Stimulated activated CD4-positive, alpha-beta T cell treated with anti-CD3 and anti-CD28 coated beads, TNF-alpha, amount 100 ng/mL, for 24 hours (primary cell): ENCODE data around the gene PLA2G4B.

ENCODE experiments used
- DNase-seq, 3 experiments: peaks; one replicate each; pipeline ENCODE4 v3.0.0-alpha.2; 2020; ENCODE audit warnings: low read depth in 3 of 3

PLA2G4B gene, protein sequence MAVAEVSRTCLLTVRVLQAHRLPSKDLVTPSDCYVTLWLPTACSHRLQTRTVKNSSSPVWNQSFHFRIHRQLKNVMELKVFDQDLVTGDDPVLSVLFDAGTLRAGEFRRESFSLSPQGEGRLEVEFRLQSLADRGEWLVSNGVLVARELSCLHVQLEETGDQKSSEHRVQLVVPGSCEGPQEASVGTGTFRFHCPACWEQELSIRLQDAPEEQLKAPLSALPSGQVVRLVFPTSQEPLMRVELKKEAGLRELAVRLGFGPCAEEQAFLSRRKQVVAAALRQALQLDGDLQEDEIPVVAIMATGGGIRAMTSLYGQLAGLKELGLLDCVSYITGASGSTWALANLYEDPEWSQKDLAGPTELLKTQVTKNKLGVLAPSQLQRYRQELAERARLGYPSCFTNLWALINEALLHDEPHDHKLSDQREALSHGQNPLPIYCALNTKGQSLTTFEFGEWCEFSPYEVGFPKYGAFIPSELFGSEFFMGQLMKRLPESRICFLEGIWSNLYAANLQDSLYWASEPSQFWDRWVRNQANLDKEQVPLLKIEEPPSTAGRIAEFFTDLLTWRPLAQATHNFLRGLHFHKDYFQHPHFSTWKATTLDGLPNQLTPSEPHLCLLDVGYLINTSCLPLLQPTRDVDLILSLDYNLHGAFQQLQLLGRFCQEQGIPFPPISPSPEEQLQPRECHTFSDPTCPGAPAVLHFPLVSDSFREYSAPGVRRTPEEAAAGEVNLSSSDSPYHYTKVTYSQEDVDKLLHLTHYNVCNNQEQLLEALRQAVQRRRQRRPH

DNA sequence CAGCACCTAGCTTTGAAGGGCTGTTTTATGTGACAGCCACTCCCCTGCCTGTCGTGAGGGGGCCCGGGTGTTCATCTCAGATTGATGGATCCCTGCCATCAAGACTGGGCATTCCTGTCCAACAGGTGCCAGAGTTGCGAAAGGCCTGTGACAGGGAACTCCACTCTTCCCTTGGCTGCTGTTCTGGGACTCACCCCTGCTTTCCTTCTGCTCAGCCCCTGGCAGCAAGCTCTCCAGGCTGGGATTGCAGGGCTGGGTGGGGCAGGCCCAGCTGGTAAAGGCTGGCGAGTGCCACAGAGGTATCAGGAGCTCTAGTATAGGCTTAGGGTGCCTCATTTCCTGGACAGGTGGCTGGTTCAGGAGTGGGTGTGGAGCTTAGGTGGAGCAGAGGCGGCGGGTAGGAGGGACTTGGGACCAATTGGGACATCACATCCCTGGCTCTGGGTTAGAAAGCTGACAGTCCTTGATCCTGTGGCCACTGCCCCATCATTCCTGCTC is at the start of gene PLA2G4B:
Gene PLA2G4B, plus strand, starts transcription at position 448 of the 498 bp plus-strand sequence. CDS start 67 bp downstream, outside the sequence.
- no peak for DNase-seq

DNA sequence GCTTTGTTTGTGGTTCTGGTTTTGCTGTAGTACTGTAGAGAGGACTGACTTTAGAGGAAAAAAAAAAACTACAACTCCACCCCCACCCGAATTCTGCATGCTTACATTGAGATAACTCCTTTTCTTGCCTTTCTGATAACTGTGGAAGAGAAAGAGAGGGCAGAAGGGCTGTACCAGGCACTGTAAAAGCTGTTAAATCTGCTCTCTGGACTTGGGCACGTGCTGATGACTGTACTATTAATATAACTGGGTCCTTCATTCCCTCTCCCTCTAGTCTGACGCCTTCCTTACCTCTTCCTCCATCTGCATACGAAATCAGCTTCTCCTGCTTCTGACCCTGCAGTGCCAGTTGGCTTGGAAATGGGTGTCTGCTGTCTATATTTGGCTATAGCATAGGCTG is 49.4 kb upstream of the PLA2G4B start:
- no peak for DNase-seq

DNA sequence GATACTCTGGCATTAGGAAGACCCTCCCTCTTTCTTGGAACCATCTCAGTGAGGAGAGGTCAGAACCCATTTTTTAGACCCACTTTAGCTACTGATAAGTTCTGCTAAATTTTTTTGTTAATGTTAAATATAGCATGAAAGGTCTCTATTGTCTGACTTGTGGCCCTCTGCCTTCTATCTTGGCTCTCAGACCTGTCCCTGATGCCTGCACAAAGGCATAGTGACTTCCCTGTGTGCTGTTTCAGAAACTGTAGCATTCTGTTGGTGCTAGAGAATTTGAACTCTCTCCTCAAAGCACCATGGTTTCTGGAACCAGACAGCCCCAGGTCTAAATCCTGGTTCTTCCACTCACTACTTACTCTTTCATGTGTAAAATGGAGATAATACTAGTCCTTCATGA is 49.0 kb upstream of the PLA2G4B start:
- DNase-seq, result no peak

DNA sequence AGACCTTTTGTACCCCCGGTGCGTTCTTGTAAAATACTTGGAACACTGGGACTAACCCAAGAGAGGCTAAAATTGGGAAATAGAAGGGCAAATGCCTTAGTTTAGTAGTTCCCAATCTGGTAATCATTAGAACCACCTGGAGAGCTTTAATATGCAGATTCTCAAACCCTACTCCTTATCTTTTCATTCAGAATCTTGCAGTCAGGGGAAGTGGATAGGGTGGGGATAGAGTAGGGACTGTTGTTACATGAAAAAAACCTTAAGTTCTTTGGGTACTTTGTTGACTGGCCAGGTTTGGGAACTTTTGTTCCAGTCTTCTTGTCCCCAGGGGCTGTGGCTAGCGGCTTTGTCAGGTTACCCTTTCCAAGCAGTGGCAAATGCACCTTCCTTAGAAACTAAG is 48.5 kb upstream of the PLA2G4B start:
- DNase-seq, result no peak

DNA sequence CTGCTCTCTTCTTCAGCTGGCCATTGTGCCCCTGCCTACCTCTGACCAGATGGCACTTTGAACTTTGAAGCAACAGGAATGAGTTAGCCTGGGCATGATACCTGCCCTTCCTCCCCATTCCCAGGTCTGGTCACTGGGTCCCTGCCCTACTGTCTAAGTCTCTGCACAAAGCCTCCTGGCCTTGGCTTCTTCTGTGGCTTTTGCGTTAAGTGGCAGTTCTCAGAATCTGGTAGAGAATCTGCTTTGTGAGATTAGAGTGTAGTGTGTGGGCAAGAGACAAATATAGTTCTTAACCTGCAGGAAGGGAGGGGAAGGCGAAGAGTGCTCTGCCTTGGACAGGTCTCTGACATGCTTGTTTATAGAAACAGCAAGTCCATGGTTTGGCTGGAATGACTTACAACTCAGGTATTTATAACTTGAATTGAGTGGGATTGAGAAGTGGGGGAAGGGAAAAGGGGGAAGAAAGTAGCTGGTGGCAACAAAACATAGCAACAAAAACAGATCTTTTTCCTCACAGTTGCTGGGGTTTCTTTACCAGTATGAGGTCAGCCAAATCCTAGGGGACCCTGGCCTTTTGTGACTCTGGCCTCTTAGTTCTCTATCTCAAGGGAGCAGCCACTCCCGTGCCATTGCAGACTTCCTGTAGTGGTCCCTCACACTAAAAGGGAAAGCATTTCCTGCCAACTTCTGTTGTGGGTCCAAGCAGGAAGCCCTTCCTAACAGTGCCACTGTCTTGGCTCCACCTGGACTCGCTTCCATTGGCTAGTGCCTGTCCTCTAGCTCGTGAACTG is 47.7 kb upstream of the PLA2G4B start:
- no peak for DNase-seq

DNA sequence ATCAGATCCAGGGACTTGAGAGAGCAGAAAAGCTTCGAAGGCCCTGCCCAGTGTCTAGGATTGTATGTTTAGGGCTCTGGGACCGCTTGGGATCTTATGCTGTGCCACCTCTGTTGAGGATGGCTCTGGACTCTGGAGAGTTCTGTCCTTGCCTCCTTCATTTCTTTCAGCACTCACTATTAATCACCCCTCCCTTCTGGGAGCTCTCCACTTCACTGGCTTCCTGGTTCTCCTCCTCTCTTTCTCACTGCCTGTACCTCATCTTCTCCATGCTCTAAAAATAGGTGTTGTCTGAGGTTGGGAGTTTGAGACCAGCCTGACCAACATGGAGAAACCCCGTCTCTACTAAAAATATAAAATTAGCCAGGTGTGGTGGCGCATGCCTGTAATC is 47.1 kb upstream of the PLA2G4B start:
- no peak for DNase-seq

DNA sequence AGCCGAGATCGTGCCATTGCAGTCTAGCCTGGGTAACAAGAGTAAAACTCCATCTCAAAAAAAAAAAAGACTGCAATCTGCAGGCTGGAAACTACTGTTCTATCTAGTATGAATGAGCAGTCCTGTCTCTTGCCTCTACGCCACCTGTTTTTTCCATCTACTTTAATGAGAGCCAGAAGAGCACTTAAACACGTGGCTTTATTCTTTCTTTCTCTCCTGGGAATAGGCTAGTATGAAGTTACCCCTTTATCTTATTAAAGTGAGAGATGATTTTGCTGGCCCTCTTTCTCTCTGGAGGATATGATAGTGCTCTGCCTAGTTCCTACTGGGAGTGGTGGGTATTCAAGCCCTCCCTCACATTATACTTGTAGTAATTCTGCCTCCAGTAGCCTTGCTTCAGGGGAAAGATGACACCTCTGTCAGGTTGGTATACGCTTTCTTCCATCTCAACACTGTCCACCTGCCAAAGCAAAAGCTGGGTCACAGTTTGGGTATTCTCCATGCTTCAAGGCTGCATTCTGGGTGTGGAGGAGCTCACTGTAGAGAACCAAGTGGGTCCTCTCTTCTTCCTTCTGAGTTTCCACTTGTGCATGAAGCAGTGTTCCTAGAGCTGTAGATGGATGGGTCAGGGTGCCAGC is 46.5 kb upstream of the PLA2G4B start:
- no peak for DNase-seq

DNA sequence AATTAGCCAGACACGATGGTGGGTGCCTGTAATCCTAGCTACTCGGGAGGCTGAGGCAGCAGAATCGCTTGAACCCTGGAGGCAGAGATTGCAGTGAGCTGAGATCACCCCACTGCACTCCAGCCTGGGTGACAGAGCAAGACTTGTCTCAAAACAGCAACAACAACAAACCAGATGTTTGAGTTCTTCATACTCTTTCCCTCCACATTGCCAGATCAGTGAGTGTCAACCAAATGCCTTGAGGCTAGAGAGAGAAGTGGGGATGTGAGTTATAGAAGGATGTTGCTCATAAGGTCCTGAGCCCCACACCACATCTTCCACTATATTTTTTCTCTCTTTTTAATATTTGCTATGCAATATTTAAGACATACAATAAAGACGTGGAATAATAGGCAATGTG is 44.6 kb upstream of the PLA2G4B start:
- DNase-seq, result no peak

DNA sequence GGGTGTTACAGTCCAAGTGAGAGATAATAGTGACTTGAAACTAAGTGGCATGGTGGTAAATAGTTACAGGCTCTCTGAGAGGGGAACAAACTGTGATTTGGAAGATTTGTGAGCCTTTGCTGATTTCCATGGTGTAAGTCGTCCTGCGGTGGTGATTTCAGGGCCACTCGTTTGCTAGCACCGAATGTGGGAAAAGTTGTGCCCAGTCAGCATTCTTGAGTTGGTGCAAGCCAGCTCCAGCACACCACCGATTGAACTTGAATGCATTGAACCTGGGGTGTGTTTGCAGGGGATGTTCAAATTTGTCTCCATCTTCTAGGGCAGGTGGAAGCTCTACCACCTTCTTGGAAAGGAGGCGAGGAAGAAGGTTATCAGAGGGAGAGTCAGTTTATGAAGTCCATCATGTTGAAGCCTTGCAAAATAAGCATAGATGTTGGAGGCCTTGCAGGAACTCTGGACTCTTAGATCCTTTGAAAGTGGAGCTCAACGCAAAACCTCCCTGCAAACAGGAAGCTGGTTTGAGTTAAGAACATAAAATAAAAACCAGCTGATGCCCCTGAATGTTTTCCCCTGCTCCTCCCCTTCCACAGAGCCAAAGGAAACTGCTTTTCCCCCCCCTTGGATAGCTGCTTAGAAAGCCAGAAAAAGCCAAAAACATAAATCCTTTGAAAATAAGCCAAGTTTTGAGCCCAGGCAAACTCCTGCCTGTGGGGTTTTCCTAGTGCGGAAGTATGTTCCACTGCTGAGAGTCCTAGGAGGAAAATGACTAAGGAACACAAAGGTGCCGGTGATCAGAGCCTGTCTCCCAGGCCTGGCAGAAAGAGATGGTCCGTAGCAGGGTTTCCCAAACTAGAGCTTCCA is 42.4 kb upstream of the PLA2G4B start:
- no peak for DNase-seq

DNA sequence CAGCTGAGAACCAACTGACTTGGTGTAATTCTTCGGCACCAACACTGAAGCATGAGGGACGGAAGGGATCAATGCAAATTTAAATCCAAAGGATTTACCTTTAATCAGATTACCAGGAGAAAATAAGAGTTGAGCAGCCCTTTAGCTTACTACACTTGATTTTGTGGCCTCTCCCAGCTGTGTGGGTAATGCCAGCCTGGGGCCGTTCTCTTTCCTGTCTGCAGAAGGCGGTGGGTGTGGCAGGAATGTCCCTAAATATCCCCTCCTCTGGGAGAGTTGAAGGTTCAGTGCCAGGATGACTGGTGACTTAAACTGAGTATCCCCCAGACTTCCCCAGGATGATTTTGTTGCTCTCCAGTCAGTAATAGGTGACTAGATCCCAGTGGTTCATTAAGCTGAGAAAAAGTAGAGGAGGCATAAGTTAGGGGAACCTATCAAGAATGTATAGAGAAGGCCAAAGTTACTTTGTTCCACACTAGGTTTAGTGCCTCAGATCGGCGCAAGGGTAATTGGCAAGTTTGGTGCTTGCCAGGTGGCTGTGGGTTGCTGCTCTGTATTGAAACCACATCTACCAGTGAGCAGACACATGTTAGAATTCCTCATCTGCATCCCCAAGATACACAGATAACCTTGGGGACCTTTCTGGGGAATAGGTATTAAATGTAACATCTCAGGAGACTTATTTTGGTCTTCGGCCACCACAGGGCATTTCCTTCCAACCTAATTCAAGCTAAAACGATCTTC is 41.3 kb upstream of the PLA2G4B start:
- no peak for DNase-seq

DNA sequence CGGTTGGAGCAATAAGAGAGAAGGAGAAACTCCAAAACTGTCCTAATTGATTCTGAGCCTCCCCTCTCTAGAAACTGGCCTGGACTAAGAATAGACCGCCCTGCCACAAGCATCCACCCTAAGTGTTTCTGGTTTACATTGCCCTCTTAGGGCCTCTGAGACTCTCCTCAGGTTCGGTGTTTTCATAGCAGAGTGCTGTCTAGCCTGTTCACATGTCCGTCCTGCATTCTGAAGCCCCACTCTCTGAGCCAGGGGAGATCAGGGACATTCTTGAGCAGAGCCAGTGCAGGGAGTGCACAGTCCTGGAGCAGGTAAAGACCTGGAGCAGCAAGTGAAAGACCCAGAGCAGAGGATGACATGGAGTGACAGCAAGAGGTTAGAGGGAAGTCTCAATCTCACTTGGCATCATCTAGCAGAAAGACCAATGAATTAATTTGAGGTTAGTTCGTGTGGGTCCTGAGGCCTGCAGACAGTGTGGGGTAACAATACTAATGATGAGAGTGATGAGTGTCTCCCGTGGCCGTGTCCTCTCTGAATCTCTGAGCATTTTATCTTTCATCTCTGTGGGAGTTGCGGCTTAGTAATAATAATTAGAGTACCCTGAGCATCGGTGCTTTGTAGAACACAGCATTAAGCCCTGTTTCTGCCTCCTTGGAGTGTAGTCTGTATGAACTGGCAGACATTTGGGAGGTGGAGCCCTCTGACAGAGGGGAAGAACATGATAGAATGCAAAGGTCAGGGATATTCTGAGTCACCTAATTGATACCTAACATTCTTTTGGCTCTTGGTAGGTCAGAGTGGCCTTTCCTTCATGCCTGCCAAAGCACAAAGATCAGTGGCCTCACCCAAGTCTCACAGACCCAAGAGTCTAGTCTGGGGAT is 39.8 kb upstream of the PLA2G4B start:
- no peak for DNase-seq

DNA sequence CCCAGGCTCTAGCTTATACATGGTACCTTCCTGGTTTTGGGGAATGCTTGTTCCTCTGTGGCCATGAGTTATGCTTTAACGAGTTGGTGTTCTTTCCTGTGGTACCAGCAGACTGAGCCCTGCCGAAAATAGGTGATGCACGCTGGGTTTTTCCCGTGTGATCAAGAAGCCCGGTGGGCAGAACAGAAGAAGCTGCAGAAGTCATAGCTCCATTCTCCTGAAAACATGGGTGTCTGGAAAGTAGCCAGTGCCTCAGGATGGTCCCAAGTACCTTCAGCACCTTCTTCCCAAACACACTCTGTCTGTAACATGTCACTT is 39.2 kb upstream of the PLA2G4B start:
- DNase-seq, result no peak

DNA sequence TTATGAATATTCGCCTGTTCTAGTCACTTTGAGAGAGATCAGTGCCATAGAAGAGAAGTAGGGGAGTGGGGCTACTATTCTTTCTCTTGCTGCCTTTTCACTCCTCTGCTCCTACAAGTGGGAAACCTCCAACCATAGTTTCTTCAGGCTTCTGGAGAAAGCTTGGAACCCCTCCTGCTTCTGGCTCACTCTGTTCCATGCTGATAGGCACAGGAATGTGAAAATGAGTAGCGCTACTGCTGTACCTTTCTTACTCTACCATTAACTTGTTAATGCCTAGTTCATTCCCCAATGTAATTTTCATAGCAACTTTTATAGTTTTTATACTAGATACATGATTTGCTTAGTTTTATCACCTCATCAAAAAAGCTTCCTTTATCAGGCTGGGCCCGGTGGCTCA is 37.5 kb upstream of the PLA2G4B start:
- no peak for DNase-seq

DNA sequence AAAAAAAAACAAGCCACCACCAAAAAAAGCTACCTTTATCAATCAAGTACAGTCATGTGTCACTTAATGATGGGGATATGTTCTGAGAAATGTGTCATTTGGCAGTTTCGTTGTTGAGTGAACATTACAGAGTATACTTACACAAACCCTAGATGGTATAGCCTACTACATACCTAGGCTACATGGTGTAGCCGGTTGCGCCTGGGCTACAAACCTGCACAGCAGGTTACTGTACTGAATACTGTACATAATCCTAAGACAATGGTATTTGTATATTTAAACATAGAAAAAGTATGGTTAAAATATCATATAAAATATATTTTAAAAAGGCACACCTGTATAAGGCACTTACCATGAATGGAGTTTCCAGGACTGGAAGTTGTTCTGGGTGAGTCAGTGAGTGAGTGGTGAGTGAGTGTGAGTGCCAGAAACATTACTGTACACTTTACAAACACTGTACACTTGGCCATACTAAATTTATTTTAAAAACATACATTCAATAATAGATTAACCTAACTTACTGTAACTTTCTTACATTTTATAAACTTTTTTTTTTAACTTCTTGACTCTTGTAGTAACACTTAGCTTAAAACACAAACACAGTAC is 36.7 kb upstream of the PLA2G4B start:
- no peak for DNase-seq

DNA sequence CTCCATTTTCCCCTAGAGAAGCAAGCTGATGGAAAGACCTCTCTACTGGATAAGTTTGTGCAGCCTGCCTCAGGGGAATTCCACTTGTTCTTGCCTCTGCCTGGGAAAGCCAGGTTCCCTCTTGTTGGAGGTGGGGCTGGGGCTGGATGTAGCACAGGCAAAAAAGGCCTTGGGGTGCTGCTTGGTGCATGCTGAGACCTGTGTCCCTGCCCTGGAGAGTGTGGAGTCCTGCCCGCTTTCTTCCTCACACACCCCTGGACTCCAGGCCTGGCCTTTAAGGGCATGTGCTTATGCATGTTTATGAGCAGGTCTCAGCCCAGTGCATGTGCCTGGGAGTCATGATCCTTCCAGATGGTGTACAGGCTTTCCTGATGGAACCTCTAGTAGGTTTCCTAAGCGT is 34.3 kb upstream of the PLA2G4B start:
- DNase-seq, result no peak

DNA sequence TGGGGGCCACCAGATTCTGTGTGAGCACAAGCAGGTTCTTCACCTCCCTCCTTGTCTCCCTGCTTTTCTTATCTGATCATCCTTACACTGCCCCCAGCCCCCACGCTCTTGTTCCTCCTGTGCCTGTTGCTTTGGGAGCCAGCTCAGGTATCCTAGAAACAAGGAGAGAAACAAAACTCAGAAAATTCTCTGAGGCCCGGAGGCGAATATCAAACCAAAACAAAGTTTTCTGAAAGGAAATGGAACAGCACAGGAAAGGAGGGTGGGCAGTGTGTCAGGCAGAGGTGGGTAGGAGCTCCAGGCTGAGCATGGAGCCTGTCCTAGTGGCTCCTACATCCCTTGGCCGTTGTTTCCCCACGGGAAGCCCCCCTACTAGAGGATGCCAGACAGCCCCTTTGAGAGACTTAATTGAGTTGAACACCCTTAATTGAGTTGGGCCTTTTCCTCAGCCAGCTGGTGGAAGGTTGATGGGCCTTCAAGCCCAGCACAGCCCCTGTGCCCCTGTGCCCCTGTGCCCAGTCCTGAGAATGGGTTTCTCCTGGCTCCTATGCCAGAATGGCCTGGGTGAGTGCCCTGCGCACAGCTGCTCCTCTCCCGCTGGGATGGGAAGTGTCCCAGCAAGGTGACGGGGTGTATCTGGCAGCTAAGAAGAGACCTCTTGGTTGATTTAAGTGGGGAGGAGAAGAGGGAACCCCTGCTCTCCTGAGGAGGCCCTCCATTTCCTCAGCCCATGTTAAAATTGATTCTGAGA is 33.6 kb upstream of the PLA2G4B start:
- DNase-seq, result no peak

DNA sequence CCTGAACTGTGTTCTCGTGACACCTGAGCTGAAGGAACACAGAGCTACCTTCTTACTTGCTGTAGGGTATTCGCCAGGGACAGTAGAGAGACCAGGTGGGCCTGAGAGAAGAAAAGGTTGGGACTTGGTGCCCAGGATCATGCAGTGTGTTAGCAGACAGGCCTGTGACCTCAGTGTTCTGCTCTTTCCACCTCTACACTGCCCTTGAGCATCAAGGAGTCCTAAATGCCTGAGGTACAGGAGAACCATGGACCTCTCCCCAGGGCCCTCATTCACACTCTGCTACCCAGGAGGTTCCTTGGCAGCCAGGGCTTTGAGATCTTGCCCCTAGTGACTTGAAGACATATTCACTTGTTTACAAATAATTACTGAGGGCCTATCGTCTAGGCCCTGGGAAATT is 32.9 kb upstream of the PLA2G4B start:
- no peak for DNase-seq
